NCI-H2081 treated with DMSO at 0.1 percent for 48 hours (cell line): ENCODE measurements around the gene MYO9A.
"Not testable (repeated sequence)": the region's sequence is repeated elsewhere in the genome, so short reads cannot be mapped to it uniquely, and the experiment has no call there.

Experiments
- DNase-seq: peaks from one replicate; lab custom pipeline; 2025; lab: John Stamatoyannopoulos, UW

Gene MYO9A

GRCh38 chr15:72042865-72043264 is 75.1 kb downstream of the MYO9A start:
- no peak for DNase-seq

- no peak for DNase-seq
These were observed 75.9 kb downstream of the MYO9A start for GRCh38 chr15:72042054-72042453.

GRCh38 chr15:72037321-72037720 is 80.6 kb downstream of the MYO9A start:
- no peak for DNase-seq

- DNase-seq = no peak
These were observed 82.9 kb downstream of the MYO9A start for GRCh38 chr15:72034859-72035650.

GRCh38 chr15:72034351-72034750 is 83.6 kb downstream of the MYO9A start:
- DNase-seq = no peak

GRCh38 chr15:72033711-72034110 is 84.2 kb downstream of the MYO9A start:
- DNase-seq = no peak

GRCh38 chr15:72033285-72033684 is 84.7 kb downstream of the MYO9A start:
- DNase-seq = no peak

- DNase-seq = no peak
These were observed 96.3 kb downstream of the MYO9A start for GRCh38 chr15:72021604-72022003.

- DNase-seq = no peak
These were observed 97.2 kb downstream of the MYO9A start for GRCh38 chr15:72020799-72021198.

GRCh38 chr15:72014555-72014954 is 103.4 kb downstream of the MYO9A start:
- DNase-seq = not testable (repeated sequence)

GRCh38 chr15:72013703-72014102 is 104.2 kb downstream of the MYO9A start:
- no peak for DNase-seq

- DNase-seq = no peak
These were observed 106.5 kb downstream of the MYO9A start for GRCh38 chr15:72011302-72011942.

- no peak for DNase-seq
These were observed 108.7 kb downstream of the MYO9A start for GRCh38 chr15:72009222-72009621.

- no peak for DNase-seq
These were observed 111.6 kb downstream of the MYO9A start for GRCh38 chr15:72006382-72006781.

- no peak for DNase-seq
These were observed 112.5 kb downstream of the MYO9A start for GRCh38 chr15:72005483-72005882.

- no peak for DNase-seq
These were observed 118.1 kb downstream of the MYO9A start for GRCh38 chr15:71999807-72000206.

- not testable (repeated sequence) for DNase-seq
These were observed 119.2 kb downstream of the MYO9A start for GRCh38 chr15:71998717-71999116.

GRCh38 chr15:71997691-71998090 is 120.3 kb downstream of the MYO9A start:
- DNase-seq = no peak

- no peak for DNase-seq
These were observed 142.2 kb downstream of the MYO9A start for GRCh38 chr15:71975816-71976150.

GRCh38 chr15:71974211-71974610 is 143.7 kb downstream of the MYO9A start:
- no peak for DNase-seq

GRCh38 chr15:71973366-71973765 is 144.6 kb downstream of the MYO9A start:
- DNase-seq = no peak

GRCh38 chr15:71971905-71972304 is 146.0 kb downstream of the MYO9A start:
- DNase-seq = no peak

GRCh38 chr15:71970435-71970834 is 147.5 kb downstream of the MYO9A start:
- no peak for DNase-seq

GRCh38 chr15:71962537-71962936 is 155.4 kb downstream of the MYO9A start:
- no peak for DNase-seq
